ENCODE data around the gene ITGA8.

ITGA8 gene

DNA sequence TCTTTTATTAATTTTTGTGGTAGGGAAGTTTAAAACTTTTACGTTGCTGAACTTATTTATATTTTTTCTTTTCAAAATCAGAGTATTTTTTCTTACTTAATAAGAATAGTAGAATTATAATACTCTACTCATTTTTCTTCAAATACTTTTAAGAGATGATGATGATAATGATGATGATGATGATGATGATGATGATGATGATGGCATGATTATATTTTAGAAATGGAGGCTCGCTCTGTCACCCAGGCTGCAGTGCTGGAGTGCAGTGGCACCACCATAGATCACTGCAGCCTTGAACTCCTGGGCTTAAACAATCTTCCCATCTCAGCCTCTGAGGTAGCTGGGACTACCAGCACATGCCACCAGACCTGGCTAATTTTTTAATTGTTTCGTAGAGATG, 230.3 kb downstream of the ITGA8 start:
- DNase-seq (ENCODE audit: low read depth): no peak
- TF ChIP-seq, protein P1, sequence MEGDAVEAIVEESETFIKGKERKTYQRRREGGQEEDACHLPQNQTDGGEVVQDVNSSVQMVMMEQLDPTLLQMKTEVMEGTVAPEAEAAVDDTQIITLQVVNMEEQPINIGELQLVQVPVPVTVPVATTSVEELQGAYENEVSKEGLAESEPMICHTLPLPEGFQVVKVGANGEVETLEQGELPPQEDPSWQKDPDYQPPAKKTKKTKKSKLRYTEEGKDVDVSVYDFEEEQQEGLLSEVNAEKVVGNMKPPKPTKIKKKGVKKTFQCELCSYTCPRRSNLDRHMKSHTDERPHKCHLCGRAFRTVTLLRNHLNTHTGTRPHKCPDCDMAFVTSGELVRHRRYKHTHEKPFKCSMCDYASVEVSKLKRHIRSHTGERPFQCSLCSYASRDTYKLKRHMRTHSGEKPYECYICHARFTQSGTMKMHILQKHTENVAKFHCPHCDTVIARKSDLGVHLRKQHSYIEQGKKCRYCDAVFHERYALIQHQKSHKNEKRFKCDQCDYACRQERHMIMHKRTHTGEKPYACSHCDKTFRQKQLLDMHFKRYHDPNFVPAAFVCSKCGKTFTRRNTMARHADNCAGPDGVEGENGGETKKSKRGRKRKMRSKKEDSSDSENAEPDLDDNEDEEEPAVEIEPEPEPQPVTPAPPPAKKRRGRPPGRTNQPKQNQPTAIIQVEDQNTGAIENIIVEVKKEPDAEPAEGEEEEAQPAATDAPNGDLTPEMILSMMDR (conservative IDR thresholded peaks at IDR 0.05; ENCODE audit: control insufficient read depth, insufficient read depth, low read depth, low read length): no peak
- no peak overlapping the region for H3K4me3 ChIP-seq (ENCODE audit: control insufficient read depth, low read depth, low read length)

DNA sequence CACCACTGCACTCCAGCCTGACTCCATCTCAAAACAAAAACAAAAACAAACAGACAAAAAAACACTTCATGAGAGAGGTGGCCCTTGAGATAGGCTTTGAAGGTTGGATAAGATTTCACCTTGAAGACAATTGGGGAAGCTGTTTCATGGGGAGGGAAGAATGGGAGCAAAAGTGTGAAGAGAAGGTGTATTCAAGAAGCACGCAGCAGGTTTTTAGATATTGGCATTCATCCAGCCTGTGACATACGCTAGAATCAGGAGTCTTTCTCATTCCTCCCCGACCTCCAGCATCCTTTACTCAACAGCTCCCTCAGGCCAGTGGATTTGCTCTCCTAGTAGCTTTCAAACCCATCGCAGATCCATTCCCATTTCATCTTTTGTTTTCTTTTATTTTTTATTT, 232.3 kb downstream of the ITGA8 start:
- no peak overlapping the region for H3K4me3 ChIP-seq (ENCODE audit: control insufficient read depth, low read depth, low read length)
- TF ChIP-seq, protein P1 (conservative IDR thresholded peaks at IDR 0.05; ENCODE audit: control insufficient read depth, insufficient read depth, low read depth, low read length): no peak
- no peak for DNase-seq (ENCODE audit: low read depth)

DNA sequence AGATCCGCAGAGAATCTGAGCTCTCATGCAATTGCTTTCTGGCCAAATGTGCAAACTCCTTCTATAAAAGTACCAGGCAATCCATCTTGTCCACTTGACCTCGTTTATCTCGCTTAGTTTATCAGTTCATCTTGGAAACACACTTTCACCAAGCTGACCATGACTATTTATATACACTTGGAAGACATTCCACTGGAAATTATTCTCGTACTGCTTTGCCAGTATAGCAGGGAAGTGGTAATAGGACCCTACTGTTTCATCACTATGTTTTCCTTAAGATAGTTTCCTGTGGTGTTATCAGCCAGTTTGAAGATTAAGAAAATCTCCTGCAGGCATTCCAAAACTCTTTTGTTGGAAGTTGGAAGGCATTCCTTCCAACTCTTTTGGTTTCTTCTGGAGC, 233.3 kb downstream of the ITGA8 start:
- TF ChIP-seq, protein P1 (conservative IDR thresholded peaks at IDR 0.05; ENCODE audit: control insufficient read depth, insufficient read depth, low read depth, low read length): no peak
- no peak overlapping the region for H3K4me3 ChIP-seq (ENCODE audit: control insufficient read depth, low read depth, low read length)
- no peak for DNase-seq (ENCODE audit: low read depth)

DNA sequence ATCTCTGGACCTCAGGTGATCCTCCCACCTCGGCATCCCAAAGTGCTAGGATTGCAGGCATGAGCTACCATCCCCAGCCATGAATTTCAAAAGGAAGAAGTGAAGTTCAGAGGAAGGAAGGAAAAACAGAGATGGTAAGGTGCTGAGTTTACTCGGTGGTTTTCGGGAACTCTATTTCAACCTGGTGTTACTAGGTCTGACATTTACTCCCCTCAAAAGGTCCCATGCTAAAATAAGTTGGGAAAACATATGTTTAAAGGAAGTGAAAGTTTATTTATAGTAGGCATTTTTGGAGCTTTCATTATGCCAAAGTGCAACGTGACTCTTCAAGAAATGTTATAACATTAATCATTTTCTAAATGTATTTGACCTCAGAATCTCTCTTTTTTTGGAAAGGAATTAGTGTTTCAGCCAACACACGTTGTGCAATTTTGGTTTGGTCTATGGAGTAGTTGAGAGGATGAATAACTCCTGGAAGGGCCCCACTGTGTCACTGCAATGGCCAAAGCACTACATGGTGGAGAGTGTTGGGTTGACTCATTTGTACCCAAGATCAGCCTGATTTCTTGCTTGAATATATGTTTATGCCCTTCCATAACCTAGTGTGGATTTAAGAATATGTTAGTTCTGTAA, 233.9 kb downstream of the ITGA8 start:
- no peak overlapping the region for H3K4me3 ChIP-seq (ENCODE audit: control insufficient read depth, low read depth, low read length)
- DNase-seq (ENCODE audit: low read depth): peak; percentile 92
- TF ChIP-seq, protein P1 (conservative IDR thresholded peaks at IDR 0.05; ENCODE audit: control insufficient read depth, insufficient read depth, low read depth, low read length): no peak

DNA sequence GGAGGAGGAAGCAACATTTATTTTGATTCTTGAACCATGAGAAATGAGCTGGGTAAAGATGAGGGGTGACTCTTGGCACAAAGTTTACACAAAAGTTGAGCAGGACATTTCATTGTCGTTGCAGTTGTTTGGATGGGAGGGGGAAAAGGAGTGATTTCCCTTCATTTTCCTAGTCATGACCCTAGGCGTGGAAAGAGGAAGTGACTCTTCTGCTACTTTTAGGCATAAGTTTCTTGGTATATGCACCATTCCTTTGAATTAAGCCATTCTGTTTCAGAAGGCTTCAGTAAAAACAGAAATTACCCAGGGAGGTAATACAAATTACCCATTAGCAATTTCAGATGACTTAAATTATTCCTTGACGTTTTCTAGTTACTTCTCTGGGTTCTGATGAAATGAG, 234.7 kb downstream of the ITGA8 start:
- TF ChIP-seq, protein P1 (conservative IDR thresholded peaks at IDR 0.05; ENCODE audit: control insufficient read depth, insufficient read depth, low read depth, low read length): no peak
- no peak overlapping the region for H3K4me3 ChIP-seq (ENCODE audit: control insufficient read depth, low read depth, low read length)

DNA sequence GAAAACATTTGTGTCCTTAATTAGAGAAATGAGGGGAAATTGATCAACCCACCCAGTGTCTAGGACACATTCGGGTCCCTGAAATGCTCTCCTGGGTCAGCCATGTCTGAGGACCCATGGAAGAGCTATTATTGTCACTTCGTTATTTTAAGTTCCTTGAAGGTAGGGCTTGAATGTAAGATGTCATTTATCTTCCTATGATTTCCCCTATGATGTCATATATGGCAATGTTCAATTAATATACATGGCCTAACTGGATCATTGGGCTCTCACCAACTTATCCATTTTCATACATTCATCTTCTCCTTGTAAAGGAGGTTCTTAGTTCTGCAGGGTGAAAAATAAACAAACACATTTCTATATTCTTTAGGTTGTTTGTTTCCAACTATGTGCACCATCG, 235.6 kb downstream of the ITGA8 start:
- TF ChIP-seq, protein P1 (conservative IDR thresholded peaks at IDR 0.05; ENCODE audit: control insufficient read depth, insufficient read depth, low read depth, low read length): no peak
- no peak overlapping the region for H3K4me3 ChIP-seq (ENCODE audit: control insufficient read depth, low read depth, low read length)
- no peak for DNase-seq (ENCODE audit: low read depth)

More for the DNA sequence above, 234.7 kb downstream of the ITGA8 start:
- no peak for DNase-seq (ENCODE audit: low read depth)
